HS-5 (cell line): Measurements from ENCODE around the gene LY6G6F.

Experiments used
- DNase-seq: peaks from one replicate; pipeline ENCODE4 v3.0.0-alpha.2; 2012; ENCODE audit warnings: low read depth

Gene LY6G6F

GRCh38 chr6:31676904-31677303 lies 29.8 kb upstream of the LY6G6F start:
- no peak for DNase-seq

GRCh38 chr6:31677955-31678354 lies 28.7 kb upstream of the LY6G6F start:
- no peak for DNase-seq

DNA sequence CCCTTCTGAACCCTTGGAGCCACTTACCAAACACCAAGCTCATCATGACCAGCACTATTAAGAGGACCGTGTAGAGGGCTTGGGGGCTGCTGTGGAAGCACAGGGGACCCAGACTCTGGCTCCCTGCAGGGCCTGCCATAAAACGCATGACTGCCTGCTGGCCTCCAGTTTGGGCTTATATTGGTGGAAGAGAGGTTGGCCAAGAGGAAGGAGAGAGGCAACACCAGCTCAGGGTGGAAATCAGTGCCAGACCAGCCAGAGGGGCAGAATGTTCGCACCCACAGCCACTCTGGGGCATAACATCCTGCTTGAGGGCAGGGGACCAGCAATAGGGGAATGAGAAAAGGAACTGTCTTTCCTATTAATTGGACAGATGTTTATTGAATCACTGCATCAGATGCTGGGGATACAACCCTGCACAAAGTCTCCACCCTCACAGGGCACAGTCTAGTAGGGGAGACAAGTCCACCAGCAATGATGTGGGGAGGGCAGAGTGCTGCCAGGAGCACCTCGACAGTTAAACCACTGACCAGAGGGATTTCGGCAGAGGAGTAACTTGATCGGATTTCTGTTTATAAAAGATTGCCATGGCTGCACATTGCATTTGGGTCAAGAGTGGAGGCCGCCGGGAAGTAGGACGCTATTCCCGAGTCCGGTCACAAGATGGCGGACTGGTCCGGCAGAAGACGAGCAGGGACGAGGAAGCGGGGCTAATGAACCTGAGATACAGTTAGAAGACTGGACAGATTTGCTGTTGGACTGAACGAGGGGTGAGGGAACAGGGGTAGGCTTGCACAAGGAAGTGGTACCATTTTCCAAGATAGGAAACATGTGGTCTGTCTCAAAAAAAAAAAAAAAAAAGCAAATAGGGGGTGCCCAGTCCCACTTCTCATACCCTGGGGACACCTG lies 26.2 kb upstream of the LY6G6F start, which contains the start of gene LY6G5C:
Gene LY6G5C (minus strand): TSS at position 842 of the 909 bp plus-strand sequence. CDS start 694 bp downstream, at position 148.
- DNase-seq, result no peak

DNA sequence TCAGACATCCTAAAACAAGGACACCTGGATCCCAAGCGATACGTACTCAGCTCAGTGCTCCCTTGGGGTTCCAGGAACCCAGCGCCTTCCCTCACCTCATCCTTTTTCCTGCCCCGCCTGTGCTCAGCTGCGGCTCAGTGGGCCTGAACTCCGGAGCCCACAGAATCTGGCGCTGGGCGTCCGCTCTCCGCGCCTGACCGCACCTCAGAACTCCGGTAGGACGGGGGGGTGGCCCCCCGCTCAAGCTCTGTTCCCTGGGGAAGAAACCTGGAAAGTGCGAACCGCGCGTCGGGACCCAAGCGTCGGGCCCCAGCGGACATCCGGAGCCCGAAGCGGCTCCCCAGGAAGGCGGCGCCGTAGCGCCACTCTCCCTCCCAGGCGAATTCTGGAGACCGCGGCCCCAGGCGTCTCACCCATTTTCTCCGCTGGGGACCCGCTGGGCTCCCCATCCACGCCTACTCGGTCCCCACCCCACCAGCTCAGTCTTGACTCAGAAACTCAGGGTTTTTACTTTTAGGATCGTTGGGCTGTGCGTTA lies 25.5 kb upstream of the LY6G6F start:
- no peak for DNase-seq

GRCh38 chr6:31683591-31683990 lies 23.1 kb upstream of the LY6G6F start:
- no peak for DNase-seq

DNA sequence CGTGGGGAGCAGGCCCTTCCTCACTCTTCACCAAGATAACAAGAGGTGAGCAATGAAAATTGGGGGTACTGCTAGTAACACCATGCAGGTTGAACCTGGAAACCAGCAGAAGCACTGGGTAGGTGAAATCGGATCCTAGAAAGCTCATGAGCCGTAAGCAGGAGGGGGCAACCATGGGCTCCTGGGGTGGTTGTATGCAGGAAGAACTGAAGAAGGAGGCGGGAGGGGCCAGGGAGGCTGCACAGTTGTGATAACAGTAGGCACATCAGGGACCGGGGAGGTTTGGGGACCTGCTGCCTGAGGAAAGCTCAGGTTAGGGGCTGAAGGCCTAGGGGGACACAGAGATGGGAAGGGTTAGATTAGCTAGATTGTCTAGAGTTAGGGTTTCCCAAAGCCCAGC lies 20.2 kb upstream of the LY6G6F start:
- DNase-seq, result no peak

DNA sequence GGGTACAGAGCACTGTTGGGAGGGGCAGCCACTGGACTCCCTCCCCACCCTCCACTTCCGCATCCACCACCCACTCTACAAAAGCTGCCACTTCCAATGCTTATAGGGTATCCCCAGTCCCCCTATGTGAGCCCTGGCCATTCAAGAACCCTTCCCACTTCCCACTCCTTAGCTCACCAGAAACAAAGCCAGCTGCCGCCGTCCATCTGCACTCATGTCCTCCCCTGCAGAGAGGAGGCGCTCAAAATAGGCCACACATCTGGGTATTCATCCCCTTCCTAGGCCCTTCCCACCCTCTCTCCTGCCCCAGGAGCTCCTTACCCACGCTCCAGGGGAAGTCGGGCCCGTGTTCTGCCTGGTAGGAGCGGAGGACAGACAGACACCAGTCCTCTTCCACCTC lies 19.3 kb upstream of the LY6G6F start:
- no peak for DNase-seq

DNA sequence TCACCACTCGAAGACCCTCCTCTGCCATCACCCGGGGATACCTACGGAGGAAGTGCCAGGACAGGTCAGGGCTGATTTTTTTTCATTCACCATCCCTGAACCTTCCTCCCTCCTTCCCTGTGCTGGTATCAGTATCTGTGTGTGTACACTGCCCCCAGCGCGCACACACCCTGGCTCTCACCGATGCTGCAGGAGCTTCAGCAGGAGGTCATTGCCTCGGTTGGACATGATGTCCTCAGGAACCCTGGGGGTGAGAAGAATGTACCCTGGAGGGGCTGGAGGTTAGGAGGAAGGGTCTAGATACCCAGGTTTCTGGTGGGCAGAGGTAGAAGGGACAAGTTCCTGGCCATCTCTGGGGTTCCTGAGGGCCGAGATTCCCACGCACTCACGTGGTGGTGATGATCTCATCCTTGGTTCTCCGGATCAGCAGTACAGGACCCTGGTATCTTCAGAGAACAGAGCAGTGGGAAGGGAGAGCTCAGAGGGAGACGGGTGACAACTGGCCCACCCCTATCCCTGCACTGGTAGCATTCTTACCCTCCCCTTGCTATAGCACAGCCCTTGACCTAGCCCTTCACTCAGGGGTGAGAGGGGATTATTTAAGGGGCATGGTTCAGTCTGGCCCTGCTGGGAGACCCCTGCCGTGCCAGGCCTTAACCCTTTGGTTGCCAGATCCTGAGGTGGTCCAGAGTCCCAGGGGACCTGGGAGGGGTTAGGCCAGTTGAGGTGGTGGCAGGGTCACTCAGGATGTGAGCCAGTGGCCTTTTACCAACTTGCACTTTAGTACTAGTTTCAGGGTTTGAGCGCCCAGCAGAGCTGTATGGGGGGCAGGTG lies 18.6 kb upstream of the LY6G6F start:
- no peak for DNase-seq

DNA sequence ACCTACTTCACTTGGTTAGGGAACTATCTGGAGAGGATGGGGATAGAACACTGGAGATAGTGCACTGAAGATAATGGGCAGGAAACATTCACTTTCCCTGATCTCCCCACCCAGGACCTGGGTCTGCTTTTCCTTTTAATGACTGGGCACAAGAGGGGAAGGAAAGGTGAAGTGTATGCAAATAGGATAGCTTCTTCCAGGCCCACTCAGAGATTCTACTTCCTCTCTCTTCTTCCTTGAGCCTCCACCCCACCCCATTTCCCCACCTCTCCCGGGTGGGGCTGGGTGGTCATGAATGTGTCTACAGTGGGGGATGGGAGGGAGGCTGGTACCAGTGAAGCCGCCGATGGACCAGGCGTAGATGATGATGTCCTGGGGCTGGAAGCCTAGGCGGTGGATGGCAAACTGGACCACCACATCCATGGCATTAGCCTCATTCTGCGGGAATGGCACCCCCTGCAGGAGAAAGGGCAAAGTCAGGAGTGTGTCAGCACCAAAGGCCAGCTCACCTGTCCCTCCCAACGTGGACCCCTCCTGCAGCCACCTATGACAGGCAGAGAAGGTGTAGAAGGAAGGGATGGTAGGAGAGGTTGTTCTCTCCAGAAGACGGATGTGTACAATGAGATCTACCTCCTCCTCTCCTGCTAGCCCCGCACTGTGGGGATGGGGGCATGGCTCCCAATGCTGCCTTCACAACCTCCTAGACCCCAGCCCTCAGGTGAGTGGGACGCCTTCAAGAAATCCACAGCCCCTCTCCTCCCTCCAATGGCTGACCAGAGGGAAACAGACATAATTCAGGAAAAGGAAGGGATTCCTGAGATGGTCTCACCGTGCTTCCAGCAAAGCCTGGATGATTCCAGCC lies 17.2 kb upstream of the LY6G6F start:
- DNase-seq, result no peak

GRCh38 chr6:31690231-31691077 lies 16.2 kb upstream of the LY6G6F start:
- no peak for DNase-seq

DNA sequence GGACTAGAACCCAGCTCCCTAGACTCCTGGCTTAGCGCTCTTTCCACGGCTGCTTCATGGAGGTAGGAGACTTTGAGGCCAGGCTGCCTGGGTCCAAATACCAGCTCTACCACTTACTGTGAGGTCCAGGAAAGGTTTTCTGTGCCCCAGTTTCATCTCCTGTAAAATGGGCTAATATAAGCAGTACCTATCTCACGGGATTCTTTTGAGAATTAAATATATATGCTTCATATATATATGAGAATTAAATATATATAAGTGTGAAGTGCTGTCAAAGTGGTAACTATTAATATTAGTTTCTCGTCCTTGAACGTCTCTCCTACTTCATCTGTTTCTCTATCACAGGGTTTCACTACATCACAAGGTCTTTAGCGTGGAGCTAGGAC lies 15.6 kb upstream of the LY6G6F start:
- DNase-seq, result no peak

DNA sequence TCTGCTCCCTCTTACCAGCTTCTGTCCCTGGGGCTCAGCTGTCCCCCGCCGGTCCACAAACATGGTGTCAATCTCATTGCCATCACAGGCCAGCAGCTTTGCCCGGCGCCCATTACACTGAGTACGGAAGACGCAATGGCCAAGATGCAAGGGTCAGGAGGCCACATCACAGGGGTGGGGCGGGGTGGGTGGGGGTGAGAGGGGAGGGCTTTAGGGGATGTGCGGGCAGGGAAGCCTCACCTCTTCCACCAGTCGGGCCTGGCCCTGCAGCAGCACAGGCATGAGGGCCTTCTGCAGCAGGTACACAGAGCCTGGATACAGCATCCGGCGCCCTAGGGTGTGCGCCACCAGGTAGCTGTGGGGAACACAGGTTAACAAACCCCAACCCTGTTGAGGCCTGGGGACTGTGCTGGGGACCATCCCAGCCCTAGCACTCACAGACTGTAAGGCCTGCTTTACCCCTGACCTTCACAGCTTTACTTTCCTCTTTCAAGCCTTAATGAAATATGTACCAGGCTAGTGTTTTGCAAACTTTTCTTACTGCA lies 15.0 kb upstream of the LY6G6F start:
- no peak for DNase-seq

DNA sequence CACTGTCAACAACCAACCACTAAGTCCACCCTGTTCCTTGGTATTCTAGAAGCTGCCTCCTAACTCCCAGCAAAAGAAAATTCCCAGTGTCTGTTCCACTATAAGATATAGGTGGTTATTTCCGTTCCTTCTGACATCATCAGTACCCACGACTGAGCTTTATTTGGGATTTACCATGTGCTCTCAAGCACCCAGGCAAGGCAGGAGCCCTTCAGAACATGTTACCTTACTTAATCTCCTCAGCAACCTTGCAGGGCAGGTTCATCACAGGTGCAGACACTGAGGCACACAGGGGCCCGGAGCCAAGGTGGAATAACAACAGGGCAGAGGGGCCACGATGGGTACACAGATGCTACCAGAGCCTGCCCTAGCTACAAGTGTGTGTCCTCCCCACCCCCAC lies 14.3 kb upstream of the LY6G6F start:
- DNase-seq, result no peak

- no peak for DNase-seq
These were observed 13.8 kb upstream of the LY6G6F start for GRCh38 chr6:31692886-31693285.

DNA sequence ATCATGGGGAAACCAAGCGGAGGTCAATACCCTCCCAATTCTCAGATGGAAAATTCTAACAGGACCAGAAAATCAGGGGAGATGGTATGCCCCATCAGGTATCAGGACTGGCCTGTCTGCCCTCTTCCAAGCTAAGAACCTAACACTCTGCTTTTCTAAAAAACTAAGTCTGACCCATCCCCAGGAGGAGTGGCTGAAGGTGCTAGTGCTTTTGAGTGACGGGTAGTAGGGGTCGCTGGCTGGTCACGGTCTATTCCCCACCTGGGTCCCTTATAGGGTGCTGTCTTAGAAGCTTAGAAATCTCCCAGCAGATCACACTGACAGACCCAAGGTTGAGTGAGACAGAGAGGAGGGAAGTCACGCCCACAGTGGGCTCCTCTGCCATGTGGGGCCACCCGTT lies 13.1 kb upstream of the LY6G6F start:
- DNase-seq, result no peak

GRCh38 chr6:31697555-31697954 lies 9.1 kb upstream of the LY6G6F start:
- no peak for DNase-seq

DNA sequence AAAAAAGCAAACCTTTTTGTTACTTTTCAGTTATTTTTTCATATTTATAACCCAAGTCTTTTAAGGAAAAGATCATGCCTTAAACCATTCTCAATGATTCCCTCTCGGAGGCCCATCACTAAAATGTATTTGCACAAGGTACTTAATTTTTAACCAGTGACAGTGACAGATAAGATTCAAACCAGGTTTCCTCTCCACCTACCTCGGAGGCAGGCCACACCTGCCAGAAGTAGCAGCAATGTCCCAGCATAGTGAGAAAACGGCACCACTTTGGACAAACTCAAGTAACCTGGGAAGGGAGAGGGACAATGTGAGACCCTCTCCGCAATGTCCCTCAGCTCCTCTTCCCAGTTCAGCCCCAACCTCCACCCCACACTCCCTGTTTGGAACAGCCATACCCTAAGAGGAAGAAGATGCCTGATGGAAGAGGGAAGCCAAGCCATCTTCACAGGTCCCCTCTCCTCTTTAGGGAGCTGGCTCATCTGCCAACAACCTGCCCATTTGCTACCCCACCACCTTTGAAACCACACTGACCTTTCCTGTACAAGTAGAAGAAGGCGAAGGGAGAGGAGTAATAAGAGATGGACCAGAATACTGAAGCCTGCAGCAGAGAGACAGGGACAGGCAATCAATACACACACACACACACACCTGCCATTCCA lies 5.8 kb upstream of the LY6G6F start:
- DNase-seq, result no peak

GRCh38 chr6:31701666-31702404 lies 4.8 kb upstream of the LY6G6F start:
- no peak for DNase-seq

DNA sequence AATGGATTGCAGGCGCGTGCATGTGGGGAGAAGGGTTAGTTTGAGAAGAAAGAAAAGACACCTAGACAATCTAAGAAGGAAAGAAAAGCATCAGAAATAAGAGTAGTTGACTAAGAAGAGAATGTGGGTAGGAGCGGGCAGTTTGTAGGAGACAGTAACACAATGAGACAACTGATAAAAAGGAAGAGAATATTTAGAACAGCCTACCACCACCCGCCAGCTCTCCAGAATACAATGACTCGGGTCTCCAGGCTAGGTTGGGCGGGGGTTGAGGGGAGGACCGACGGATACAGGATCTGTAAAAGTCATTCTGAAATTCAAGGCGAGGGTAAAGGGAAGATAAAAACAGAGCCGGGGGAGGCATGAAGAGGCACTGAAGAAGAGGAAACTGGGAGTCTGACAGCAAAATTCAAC lies 4.3 kb upstream of the LY6G6F start:
- no peak for DNase-seq
